ENCODE data around the gene FES.
"Not testable (repeated sequence)": the region's sequence is repeated elsewhere in the genome, so short reads cannot be mapped to it uniquely, and the experiment has no call there.

The FES gene

GRCh38 chr15:90883976-90884718 lies at the start of gene FES:
Gene FES (plus strand): TSS chr15:90884504. CDS start chr15:90885046, 542 bp downstream.
- DNase-seq, result peak; percentile 54

GRCh38 chr15:90834626-90835025 lies 49.7 kb upstream of the FES start:
- DNase-seq, result no peak

- DNase-seq, result no peak
These were observed 47.9 kb upstream of the FES start for GRCh38 chr15:90836296-90836871.

GRCh38 chr15:90837094-90837493 lies 47.2 kb upstream of the FES start:
- DNase-seq, result no peak

GRCh38 chr15:90838139-90838538 lies 46.2 kb upstream of the FES start:
- DNase-seq, result peak; percentile 41

GRCh38 chr15:90838544-90838943 lies 45.8 kb upstream of the FES start:
- DNase-seq, result no peak

GRCh38 chr15:90839187-90840071 lies 44.9 kb upstream of the FES start:
- peak; percentile 71 for DNase-seq

- no peak for DNase-seq
These were observed 44.0 kb upstream of the FES start for GRCh38 chr15:90840157-90840855.

GRCh38 chr15:90840954-90841353 lies 43.4 kb upstream of the FES start:
- peak; percentile 98 for DNase-seq

GRCh38 chr15:90844696-90845095 lies 39.6 kb upstream of the FES start:
- DNase-seq, result no peak

GRCh38 chr15:90845201-90845949 lies 38.9 kb upstream of the FES start:
- no peak for DNase-seq

- DNase-seq, result not testable (repeated sequence)
These were observed 34.9 kb upstream of the FES start for GRCh38 chr15:90849424-90849823.

- DNase-seq, result no peak
These were observed 33.2 kb upstream of the FES start for GRCh38 chr15:90851114-90851513.

GRCh38 chr15:90851940-90852339 lies 32.4 kb upstream of the FES start:
- DNase-seq, result no peak

- no peak for DNase-seq
These were observed 29.2 kb upstream of the FES start for GRCh38 chr15:90855139-90855538.

- DNase-seq, result no peak
These were observed 27.0 kb upstream of the FES start for GRCh38 chr15:90857337-90857736.

- DNase-seq, result no peak
These were observed 26.3 kb upstream of the FES start for GRCh38 chr15:90857883-90858443.

GRCh38 chr15:90859234-90860131 lies 24.8 kb upstream of the FES start:
- DNase-seq, result no peak

- no peak for DNase-seq
These were observed 23.9 kb upstream of the FES start for GRCh38 chr15:90860450-90860849.

- DNase-seq, result no peak
These were observed 23.2 kb upstream of the FES start for GRCh38 chr15:90860942-90861675.

Measured in hematopoietic multipotent progenitor cell treated with erythropoietin and hydrocortisone succinate and interleukin-3 and kit ligand, for 8 days (in vitro differentiated cells).